ENCODE results near the gene GAMT.
A peak's percentile ranks its signal among the peaks of the same experiment; 100 is the strongest.

Gene GAMT

GRCh38 chr19:1362387-1363257 is 38.7 kb downstream of the GAMT start:
- no peak for DNase-seq

DNA sequence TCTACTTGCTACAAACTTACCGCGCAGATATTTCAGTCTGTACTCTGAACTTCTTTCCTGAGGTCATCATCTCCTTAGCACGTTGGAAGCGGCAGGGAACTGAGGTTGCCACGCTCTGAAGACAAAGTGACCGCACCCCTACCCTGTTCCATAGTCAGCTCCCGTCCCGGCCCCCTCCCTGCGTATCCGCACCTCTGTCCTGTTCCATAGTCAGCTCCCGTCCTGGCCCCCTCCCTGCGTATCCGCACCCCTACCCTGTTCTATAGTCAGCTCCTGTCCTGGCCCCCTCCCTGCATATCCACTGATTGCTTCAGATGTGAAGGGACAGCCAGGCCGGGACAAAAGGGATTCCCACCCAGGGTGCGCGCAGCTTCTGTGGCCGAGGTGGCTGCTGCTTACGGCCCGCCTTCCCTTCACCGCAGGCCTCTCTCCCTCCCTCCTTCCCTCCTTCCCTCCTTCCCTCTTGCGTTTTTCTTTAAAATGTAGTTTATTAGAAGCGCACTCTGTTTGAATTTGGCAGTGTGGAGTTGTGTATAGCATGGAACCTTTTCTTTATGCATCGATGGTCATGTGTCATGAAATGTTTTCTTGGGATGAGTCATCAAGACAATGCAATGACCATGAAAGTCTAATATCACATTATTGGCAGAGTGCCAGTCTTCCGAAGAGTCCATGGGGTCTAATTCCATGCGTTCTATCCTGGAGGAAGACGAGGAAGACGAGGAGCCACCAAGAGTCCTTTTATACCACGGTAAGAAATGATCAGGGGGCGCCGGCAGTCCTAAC is 39.5 kb downstream of the GAMT start:
- DNase-seq: no peak

GRCh38 chr19:1360818-1361461 is 40.4 kb downstream of the GAMT start:
- no peak for DNase-seq

DNA sequence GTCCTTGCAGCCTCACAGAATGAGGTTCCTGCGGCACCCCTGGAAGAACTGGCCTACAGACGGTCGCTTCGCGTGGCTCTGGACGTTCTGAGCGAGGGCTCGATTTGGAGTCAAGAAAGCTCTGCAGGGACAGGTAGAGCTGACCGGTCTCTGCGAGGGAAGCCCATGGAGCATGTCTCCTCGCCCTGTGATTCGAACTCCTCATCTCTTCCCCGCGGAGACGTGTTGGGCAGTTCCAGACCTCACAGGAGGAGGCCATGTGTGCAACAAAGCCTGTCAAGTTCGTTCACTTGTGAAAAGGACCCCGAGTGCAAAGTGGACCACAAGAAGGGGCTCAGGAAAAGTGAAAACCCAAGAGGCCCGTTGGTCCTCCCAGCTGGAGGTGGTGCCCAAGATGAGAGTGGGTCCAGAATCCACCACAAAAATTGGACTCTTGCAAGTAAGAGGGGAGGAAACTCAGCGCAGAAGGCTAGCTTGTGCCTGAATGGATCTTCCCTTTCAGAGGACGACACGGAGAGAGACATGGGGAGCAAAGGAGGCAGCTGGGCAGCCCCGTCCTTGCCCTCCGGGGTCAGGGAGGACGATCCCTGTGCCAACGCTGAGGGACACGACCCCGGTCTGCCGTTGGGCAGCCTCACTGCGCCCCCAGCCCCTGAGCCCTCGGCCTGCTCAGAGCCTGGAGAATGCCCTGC is 41.1 kb downstream of the GAMT start:
- no peak for DNase-seq

- DNase-seq: no peak
These were observed 43.7 kb downstream of the GAMT start for GRCh38 chr19:1357531-1358109.

- DNase-seq: no peak
These were observed 44.9 kb downstream of the GAMT start for GRCh38 chr19:1356508-1356865.

DNA sequence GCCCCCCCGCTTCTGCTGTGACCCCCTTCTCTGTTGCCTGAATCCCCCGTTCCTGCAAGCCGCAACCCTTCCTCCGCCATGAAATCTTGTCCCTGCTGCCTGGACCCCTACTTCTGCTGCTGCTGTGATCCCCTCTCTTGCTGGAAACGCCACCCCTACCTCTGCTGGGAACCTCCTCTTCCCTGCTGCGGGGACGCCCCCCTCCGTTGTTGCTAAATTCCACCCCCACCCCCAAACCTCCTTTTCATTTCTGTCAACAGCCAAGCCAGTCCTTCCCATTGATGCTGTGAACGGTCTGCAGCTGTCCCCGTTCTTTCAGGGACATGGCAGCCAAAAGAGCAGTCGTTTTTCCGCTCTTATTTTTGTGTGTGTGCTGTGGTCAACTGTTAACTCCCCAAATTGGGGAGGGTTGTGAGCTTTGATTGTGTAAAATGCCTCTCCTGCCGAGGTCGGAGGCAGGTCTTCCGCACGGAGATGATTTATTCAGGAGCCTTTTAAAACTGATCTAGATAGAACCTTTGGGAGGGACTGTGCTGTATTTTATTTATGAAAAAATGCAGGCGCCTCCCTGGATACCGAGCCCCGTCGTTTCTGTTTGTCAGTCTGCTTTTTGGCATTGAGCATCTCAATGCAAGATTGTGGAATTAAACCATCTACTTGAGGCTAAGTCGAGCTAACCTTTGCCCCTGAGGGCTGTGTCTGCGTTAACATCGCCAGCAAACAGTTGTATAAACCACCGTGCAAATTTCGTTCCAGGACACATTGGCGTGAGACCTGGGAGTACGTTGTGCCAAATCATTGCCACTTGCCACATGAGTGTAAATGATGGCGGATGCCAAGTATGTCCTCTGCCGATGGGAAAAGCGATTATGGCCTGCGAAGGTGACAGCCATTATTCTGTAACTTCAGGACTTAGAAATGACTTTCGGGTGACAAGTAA is 45.5 kb downstream of the GAMT start:
- peak in 1 of 2 experiments; percentile 20 for DNase-seq

DNA sequence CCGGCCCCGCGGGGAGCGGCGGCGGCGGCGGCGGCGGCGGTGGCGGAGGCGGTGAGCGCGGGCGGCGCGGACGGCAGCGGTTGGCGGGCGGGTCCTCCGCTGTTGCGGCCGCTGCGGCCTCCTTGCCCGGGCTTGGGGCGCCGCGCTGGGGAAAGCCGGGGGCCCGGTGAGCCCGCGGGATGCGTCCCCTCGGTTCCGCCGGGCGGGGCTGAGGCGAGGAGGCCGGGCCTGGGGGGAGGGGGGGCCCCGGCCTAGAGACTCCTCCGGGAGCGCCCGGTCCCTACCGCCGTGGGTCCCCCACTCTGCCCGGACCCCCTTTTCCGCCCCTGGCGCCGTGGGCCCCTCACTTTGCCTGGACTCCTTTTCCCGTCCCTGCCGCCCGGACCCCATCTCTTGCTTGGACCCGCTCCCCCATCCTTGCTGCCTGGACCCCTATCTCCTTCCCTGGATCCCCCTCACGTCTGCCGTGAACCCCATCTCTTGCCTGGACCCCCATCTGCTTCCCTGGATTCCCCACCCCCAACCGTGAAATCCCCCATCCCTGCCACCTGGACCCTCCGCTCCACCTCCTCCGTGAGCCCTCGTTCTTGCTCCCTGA is 46.3 kb downstream of the GAMT start:
- DNase-seq: no peak

DNA sequence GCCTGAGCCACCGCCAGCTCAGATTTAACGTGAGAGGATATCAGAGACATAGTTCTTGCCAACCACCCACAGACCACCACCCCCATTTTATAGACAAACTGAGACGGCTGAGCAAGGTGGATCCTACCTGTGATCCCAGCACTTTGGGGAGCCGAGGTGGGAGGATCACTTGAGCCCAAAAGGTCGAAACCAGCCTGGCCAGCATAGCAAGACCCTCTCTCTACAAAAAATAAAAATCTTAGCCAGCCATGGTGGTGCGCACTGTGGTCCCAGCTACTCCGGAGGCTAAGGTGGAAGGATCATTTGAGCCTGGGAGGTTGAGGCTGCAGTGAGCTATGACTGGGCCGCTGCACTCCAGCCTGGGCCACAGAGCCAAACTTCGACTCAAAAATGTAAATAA is 48.2 kb downstream of the GAMT start:
- no peak for DNase-seq

DNA sequence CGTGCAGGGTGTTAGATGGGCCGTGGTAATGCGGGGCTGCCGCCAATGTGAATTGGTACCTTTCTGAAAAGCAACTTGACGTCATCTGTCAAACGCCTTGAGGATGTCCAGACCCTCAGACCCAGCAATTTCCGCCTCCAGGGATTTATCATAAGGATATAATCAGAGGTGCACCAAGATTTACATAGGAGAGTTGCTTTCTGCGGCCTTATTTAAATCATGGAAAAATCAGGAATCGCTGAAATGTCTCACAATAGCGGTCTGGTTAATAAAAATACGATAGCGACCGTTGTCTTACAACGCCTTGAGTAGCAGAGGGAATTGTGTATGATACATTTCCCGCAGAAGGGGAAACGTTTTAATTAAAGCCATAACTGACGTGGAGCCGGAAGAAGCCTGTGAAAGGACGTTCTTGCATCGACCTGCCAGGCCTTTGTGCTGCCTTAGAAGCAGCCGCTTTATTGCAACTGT is 49.9 kb downstream of the GAMT start:
- DNase-seq: no peak

GRCh38 chr19:1350867-1351266 is 50.5 kb downstream of the GAMT start:
- no peak for DNase-seq

- DNase-seq: no peak
These were observed 52.1 kb downstream of the GAMT start for GRCh38 chr19:1349211-1349610.

Measured in cerebellar nuclear complex (tissue), 1 donor.